HG02943 (cell line): ENCODE results near the gene KCNN3.

ENCODE experiments used
- ATAC-seq: cut with Tn5 transposase; IDR thresholded peaks from one replicate; pipeline ENCODE4 v1.9.1; 2021; ENCODE audit warnings: mild to moderate bottlenecking, low read depth, moderate library complexity; ENCODE audit not compliant: unreplicated experiment

The KCNN3 gene

DNA sequence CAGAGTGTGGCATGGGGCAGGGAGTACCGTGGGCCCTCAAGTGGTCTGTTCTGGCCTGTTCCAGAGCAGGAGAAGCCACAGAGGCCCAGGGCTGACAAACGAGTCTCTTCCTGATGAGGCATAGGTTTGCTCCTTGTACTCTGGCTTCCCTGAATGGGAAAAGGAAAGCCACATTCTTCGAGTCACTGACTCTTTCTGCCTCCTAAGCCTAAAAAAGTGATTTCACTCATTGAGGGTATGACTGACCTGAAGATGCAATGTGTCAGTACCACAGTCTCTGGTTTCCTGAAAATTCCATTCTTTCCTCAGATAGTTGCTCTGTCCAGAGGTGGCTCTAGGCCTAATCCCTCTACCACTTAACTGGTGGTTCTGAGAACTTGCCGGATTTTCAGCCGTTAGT, 92.3 kb downstream of the KCNN3 start:
- no peak for ATAC-seq

DNA sequence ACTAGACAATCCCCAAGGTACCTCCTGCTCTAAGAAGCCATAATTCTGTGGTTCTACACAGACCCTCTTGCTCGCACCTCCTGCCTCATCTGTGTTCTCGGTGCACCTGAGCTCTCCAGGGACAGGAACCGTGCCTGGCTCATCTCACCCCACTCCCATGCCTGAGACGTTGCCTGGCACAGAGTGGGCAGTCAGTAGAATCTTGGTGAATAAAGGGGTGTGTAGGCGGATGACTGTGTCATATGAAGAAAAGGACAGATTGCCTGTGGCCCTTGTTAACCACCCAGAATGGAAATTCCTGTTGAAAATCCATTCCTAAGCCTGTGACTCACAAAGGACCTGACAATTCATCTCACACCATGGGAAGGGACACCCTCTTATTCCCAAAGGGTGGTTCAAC, 92.9 kb downstream of the KCNN3 start:
- no peak for ATAC-seq

DNA sequence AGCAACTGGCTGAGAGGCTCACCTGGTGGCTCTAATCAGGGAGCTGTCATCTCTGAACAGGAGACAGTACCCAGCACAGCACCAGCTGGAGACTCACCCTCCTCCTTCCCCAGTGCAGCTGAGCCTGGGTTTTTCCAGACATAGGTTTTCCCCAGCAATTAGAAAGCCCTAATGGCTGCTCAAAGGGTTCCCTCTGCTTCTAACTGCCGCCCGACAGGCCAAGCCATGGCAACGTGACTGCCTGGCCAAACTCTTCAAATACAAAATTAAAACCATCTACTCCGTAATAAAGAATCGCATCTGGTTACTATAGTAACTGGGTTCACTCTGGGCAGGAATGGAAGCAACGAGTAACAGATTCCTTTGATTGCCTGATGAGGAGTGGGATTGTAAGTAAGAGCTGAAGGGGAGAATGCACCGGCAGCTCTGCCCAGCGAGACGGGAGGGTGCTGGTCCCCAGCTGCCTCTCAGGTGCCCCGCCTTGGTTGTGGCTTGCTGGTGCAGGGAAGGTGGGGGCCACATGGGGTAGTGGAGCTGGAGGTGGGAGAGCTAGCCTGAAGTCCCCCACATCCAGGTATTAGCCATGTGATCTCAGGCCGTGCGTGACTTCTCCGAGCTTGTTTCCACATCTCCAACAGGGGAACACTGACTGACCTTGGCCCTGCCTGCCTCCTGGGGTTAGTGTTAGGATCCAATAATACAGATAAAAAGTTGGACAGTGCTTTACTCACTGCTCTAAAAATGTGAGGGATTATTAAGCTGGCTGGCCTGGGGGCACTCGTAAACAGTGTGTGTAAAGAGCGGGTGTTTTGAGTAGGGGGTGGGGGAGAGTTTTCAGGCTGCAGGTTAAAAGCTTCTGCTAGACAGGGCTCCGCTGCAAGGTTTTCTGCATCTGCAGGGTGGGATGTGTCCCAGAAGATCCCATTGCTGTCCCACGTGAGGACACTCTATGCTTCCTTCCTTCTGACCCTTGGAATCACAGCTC, 94.2 kb downstream of the KCNN3 start:
- no peak for ATAC-seq

DNA sequence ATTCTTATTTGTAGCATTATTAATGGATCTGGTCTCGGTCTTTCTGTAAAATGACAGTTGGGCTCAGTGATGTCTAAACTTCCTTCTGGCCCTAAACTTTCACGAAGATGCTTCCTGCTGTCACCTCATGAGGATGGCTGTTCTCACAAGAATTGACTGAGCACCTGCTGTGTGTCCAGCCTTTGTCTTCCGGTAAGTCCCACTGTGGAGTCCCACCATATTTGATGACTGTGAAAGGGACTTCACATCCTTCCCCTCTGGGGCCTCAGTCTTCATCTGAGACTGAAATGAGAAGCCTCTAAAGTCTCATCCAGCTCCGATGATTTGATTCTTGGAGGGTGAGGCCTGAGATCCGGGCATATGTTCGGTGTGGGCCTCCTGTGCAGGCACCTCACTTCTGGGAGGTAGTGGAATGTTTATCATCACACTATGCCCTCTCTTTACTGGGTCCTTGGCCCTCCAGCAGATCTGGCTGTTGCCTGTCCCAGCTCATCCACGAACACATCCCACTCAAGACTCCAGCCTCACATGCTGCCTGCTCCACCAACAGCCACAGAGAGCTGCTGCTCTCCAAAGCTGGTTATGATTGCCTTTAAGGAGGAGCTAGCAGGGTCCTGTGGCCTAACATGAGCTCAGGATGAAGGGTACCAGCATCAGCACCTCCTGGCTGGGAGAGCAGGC, 95.8 kb downstream of the KCNN3 start:
- no peak for ATAC-seq

DNA sequence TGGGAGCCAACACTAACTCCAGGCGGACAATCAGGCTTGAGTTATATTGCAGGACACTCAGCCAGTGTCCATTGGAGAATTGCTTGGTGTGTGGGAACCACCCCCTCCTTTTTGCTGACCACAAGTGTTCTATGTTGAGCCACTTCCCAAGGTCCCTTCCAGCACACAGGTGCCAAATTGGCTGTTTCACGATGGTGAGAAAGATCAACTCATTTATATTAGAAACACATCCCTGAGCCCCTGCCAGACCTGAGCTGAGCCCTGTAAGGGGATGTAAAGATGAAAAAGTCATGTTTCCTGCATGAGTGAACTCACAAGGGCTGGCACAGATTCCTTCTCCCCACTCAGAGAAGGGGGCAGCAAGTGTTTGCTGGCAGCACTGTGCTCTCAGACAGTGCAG, 96.5 kb downstream of the KCNN3 start:
- ATAC-seq: no peak

DNA sequence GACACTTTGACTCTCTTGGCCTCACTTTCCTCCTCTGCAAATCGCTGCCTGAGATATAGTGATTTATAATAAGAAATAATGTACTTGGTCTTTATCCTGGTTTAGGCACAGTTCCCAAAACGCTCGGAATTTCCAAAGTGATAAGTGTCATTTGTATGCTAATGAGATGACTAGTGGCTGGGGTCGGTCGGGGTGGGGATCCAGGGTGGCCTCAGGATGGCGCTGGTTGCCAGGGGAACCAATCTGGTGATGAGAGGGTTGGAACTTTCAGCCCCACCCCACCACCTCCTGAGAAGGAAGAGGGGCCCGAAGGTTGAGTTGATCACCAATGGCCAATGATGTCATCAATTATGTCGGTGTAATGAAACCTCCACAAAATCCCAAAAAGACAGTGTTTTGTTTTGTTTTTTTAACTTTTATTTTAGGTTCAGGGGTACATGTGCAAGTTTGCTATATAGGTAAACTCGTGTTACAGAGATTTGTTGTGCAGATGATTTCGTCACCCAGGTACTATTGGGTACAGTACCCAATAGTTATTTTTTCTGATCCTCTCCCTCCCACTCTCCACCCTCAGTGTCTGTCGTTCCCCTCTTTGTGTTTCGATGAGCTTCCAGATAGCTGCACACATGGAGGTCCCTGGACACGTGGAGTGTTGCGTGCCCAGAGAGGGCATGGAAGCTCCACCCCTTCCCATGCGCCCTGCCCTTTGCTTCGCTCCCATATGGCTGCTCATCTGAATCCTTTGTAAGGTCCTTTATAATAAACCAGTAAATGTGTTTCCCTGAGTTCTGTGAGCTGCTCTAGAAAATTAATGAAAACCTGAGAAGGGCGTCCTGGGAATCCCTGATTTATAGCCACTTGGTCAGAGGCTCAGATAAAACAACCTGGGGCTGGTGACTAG, 97.2 kb downstream of the KCNN3 start:
- ATAC-seq: no peak

DNA sequence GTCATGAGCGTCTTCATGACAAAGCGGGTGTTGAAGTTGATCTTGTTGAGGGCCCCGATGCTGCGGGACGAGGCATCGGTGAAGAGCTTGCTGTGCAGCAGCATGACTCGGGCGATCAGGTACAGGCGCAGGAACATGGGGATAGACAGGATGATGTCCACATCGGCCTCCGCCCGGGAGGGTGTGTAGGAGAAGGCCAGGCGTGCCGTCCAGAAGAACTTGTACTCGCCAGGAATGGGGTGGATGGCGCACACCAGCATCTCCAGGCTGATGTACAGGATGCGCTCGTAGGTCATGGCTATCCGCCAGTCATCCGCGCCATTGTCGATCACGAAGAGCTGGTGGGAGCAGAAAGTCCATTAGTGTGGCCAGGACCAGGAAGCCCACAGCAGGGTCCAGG, 98.0 kb downstream of the KCNN3 start:
- ATAC-seq: no peak

DNA sequence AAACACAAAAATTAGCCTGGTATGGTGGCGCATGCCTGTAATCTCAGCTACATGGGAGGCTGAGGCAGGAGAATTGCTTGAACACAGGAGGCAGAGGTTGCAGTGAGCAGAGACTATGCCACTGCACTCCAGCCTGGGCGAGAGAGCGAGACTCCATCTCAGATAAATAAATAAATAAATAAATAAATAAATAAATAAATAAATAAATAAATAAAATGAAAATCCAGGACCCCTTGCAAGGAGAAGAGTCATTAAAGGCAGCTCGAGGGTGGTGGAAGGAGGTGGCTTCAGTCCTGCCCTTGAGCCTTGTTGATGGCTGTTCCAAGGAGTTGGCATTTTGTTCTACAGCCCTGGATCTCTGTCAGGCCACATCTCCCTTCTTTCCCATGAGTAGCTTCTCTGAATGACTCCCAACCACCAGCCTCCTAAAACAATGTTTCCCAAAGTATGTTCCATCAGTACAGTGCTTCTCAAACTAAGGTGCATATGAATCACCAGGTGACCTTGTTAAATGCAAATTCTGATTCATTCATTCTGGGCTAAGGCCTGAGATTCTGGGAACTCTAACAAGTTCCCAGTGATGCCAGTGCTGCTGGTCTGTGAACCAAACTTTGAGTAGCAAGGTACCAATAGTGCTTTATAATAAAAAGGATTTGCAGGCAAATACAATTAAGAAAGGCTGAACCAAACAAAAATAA, 99.0 kb downstream of the KCNN3 start:
- no peak for ATAC-seq

DNA sequence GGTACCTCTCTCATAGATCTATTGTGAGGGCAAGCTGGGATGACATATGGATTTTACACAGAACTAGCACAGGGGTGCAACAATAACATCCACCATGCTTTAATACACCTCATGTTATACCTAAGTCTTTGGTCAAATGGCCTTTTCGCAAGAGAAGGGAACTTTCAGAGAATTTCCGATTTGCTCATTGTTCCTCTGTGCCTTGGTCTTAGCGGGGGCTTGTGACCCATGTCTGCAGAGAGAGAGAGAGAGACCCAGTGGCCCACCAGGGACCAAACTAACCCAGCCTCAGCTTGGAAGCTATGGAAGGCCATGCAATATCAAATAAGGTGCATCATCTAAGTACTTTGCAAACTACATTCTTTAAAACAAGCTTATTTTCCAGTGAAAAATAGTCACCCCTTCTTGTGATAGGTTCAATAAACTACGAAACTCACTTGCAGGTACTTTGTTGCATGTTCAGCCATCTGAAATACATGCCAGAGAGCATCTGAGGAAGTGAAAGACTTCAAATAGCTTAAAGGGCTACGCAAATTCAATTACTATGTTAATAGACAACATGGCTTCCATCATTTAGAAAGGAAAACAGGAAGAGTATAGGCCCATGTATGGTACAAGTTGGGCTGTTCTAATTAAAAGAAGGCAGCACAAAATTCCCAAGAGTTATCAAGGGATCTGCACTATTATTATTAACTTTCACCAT, 100.7 kb downstream of the KCNN3 start:
- no peak for ATAC-seq

DNA sequence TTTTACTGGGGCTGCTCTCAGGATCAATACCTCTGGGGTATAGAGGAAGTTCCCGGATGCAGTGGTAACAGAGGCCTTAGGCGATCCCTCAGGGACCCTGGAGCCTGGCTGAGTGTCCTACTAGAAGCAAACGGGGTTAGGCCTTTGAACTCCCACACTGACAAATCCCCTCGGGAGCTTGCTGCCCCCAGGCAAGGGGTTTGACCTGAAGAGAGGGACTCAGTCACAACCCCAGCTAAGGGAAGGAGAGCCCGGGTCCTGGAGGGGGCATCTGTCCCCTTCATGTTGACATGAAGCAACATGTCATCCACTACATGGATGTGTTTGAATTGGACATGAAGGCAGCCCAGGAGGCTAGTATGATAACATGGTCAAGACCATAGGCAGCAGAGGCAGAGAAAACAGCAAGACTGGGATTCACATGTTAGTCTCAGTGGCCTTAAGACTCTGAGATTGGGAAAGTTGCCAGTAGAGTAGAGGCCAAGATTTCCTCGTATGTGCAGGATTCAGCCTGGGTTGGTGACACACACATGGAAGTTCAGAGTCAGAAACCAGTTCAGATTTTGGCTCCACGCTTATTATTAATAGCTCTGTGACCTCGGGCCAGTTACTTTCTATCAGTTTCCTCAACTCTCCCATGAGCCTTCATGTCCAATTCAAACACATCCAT, 101.5 kb downstream of the KCNN3 start:
- ATAC-seq: no peak

DNA sequence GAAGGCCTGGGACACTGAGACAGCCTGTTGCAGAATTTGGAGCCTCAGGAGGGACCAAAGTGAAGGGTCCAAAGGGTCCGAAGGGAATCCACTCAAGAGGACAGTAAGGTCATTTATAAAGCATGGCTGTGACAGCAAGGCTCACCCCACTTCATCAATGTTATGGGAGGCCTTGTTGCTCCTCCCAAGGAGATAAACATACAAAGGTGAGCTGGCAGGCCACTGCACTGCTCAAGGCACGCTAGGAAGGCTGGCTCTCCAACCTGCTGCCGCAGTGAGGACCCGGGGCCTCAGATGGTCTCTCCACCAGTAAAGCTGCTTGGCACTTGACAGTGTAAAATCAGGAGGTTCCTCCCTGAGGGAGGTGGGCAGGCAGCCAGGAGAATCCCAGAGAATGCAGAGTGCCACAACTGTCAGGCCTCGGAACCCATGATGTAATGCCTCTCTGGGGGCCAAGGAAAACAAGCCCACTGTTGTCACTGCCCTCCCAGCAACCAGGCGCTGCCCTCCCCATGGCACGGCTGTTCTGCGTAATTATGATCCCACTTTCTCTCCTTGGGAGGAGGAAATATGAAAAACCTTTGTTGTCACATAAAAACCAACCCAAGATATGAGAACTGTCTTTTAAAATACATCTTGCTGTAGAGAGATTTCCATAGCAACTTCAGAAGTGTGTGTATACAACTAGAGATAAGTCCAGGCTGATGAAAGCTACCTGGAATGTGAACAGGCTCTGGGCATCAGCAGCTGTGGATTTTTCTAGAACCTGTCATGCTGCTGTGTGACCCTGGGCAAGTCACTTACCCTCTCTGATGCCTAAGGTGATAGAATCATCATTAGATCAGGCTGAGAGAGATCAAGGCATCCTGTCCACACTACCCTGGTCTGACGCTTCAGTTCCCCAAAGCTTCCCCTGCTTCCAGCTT, 102.5 kb downstream of the KCNN3 start:
- ATAC-seq: no peak

DNA sequence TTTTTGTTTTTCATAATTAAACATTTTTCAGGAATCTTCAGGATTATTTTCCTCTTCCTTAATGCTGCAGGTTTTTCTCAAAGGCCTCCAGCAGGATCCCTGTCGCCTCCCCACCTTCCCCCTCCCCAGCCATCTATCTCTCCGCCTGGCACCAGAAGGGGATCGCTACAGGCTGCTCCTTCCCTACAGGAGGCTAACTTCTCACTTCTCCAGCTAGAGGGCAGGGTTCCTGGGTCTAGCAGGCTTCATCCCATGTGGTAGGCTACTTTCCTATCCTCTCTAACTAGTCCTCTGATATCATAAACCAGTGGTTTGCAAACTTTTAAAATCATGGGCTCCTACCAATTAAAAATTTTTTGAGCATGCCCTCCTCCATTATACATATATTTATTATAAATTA, 104.1 kb downstream of the KCNN3 start:
- no peak for ATAC-seq

DNA sequence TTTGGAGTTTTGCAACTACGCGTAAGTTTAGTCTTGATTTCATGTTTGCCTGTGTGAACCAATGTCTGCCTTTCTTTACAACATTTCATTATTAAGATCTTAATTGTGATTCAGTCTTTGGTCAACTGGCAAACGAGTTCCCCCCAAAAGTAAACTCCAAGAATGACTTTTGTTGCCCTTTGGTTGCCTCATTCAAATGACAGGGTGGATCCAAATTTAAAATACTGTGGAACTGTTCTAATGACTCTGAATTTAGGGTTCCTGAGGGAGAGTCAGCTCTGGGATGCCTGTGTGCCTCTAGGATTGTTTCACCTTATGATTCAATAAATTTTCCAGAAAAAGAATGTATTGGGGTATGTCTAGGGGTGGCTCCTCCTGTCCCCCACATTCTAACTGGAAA, 105.3 kb downstream of the KCNN3 start:
- no peak for ATAC-seq

DNA sequence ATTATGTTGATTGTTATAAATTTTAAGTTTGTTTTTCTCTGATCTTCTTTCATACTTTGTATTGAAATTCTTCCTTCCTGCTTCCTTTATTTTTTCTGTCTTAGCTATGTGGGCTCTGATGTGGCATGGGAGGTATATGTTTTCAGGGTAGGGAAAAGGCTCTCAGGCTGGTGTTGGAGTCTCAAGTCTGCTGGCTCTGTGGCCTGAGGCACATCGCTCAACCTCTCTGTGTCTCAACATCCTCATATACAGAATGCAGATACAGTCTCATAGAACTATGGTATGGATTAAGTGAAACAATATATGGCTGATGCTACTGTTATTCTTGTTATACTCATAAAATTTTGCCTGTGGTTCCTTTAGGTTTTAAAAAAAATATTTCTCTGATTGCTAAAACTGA, 105.9 kb downstream of the KCNN3 start:
- ATAC-seq: no peak

DNA sequence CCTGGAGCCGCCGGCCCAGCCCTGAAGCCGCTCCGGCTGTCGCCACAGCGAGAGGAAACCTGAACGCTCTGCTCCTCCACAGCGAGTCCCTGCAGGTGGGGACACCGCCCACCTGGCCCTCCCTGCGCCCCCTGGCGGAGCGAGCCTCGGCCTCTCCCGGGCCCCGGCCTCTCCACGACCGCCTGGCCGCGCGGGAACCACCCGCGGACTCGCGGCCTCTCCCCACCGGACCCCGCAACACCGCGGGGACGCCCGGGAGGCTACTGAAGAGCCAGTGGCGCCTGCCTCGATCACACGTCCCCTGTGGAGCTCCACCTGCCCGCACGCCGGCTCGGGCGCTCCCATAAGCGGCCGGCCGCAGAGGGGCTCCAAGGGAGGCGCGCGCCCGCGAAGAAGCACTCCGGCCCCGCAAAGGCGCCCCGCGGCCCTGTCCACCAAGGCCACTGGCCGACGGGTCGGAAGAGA, 109.6 kb downstream of the KCNN3 start:
- ATAC-seq: no peak

DNA sequence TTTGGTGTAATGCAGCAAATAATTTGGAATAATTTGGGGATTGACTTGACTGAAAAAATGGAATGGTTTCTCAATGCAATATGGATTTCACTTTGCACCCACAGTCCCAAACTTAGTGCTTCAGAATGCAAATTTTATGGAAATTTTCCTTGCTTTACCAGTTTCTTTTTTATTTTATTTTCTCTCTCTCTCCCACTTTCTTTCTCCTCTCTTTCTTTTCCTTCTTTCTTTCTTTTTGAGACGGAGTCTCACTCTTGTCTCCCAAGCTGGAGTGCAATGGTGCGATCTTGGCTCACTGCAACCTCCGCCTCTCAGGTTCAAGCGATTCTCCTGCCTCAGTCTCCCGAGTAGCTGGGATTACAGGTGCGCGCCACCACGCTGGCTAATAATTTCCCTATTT, 110.3 kb downstream of the KCNN3 start:
- ATAC-seq: no peak

DNA sequence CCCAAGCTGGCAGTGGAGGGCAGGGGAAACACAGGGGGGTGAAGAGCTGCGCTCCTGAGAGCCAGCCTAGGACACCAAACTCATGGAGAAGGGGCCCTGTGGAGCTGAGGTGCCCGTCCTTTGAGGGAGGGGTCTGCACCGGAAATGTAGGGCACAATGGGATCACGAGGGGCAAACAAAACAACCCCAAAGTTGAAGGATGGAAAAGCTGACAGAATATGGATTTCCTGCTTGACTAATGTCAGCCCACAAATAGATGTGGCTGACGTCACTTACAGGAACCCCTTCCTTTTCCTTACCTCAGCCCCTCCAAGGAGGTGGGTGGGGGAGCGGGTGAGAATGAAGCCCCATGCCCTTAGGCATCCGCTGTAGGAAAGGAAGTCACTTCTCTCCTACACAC, 110.9 kb downstream of the KCNN3 start:
- ATAC-seq: no peak

DNA sequence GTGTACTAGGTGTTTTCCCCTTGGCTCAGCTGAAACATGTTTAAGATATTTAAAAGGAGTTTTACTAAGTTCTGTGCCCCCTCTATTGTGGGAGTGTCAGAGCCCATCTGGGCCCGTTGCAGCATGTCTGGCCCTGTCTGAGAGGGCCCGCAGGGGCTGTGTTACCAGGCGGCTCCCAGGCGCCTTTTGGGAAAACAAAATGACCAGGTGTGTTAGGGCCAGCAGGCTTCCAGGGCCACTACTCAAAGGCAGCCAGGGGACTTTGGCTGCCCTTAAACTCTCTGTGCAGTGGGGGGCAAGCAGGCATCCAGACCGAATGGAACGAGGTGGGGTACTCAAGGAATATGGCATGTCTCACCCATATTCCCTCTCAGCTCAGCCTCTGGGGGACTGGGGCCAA, 111.7 kb downstream of the KCNN3 start:
- ATAC-seq: no peak
